Right atrium auricular region (tissue), 2 donors: Measurements from ENCODE around the gene LELP1. TPM values are rescaled to one million over a fixed set of nuclear protein-coding genes. Genes with fewer than 3 reads are reported as not detected.
"Not testable (repeated sequence)": the region's sequence is repeated elsewhere in the genome, so short reads cannot be mapped to it uniquely, and the experiment has no call there.

Source experiments
- DNase-seq: peaks from one replicate; pipeline ENCODE4 v3.0.0-alpha.2; 2019; ENCODE audit warnings: low spot score
- H3K27ac ChIP-seq, 2 donors: fragments of 200-600 bp; sonication (generic); 1 replicate in 1 of 2; 2 replicates in 1 of 2; pipeline ENCODE4 v1.5.1; 2016 to 2019
- H3K27me3 ChIP-seq, 2 donors: fragments of 200-600 bp; sonication (generic); one replicate each; pipeline versions ENCODE4 v1.5.1 to v1.6.0; 2017 to 2019
- H3K36me3 ChIP-seq: fragments of 200-600 bp; sonication (generic); one replicate; pipeline ENCODE4 v1.5.1; 2016
- H3K4me1 ChIP-seq, 2 donors: fragments of 200-600 bp; sonication (generic); one replicate each; pipeline versions ENCODE4 v1.5.1 to v1.6.0; 2017 to 2019
- H3K4me3 ChIP-seq, 2 donors: fragments of 200-600 bp; sonication (generic); 1 replicate in 1 of 2; 2 replicates in 1 of 2; pipeline ENCODE4 v1.5.1; 2017 to 2019; ENCODE audit warnings: mild to moderate bottlenecking in 1 of 2, moderate library complexity in 1 of 2
- H3K9me3 ChIP-seq, 2 donors: fragments of 200-600 bp; sonication (generic); one replicate each; pipeline ENCODE4 v1.5.1; 2019
- CTCF ChIP-seq, 2 donors: fragments of 200-600 bp; sonication (generic); IDR thresholded peaks; one replicate each; pipeline ENCODE4 v1.5.1; 2019; ENCODE audit warnings: antibody characterized with exemption in 2 of 2
- total RNA-seq, 2 donors: library from RNA; depleted of rRNA; stranded (reverse); fragments of >200 nt; gene quantifications; one replicate each; pipeline ENCODE4 v1.1.0, GENCODE V29; 2016

The LELP1 gene
- total RNA-seq = not detected

GRCh38 chr1:153203130-153203529 is at the start of gene LELP1:
Gene LELP1 (plus strand): TSS chr1:153203430. CDS start chr1:153204708, 1,278 bp downstream.
- Histone ChIP-seq H3K9me3 (no peaks in the 10 kb centered on the region), H3K4me1 (no peaks in the 10 kb centered on the region), H3K4me3 (no peak within 1 kb of the TSS), H3K27ac (no peak within 1 kb of the TSS), H3K27me3 (no peaks in the 10 kb centered on the region), H3K36me3 (no peaks in the 10 kb centered on the region)
- no peak for TF ChIP-seq CTCF (IDR thresholded peaks at IDR 0.05)
- DNase-seq = no peak

GRCh38 chr1:153155541-153155940 is 47.7 kb upstream of the LELP1 start:
- DNase-seq = no peak
- TF ChIP-seq CTCF (IDR thresholded peaks at IDR 0.05) = no peak
- H3K27ac ChIP-seq = no peak overlapping the region
- no peak overlapping the region for H3K4me3 ChIP-seq
- no peaks in the 10 kb centered on the region for H3K9me3 ChIP-seq
- no peaks in the 10 kb centered on the region for H3K4me1 ChIP-seq
- no peaks in the 10 kb centered on the region for H3K27me3 ChIP-seq
- H3K36me3 ChIP-seq = no peaks in the 10 kb centered on the region

- H3K27me3 ChIP-seq = no peaks in the 10 kb centered on the region
- H3K4me1 ChIP-seq = no peaks in the 10 kb centered on the region
- H3K9me3 ChIP-seq = no peaks in the 10 kb centered on the region
- TF ChIP-seq CTCF (IDR thresholded peaks at IDR 0.05) = no peak
- no peak overlapping the region for H3K27ac ChIP-seq
- H3K36me3 ChIP-seq = no peaks in the 10 kb centered on the region
- DNase-seq = no peak
- H3K4me3 ChIP-seq = no peak overlapping the region
Observed at GRCh38 chr1:153168686-153169085, 34.5 kb upstream of the LELP1 start.

- no peak for DNase-seq
- Histone ChIP-seq H3K36me3 (no peaks in the 10 kb centered on the region), H3K4me3 (no peak overlapping the region), H3K27ac (no peak overlapping the region), H3K4me1 (no peaks in the 10 kb centered on the region), H3K9me3 (peaks cover 0 to 7% of the 10 kb centered on the region in 2 donors), H3K27me3 (no peaks in the 10 kb centered on the region)
- TF ChIP-seq CTCF (IDR thresholded peaks at IDR 0.05) = no peak
Observed at GRCh38 chr1:153174624-153175023, 28.6 kb upstream of the LELP1 start.

- Histone ChIP-seq H3K27me3 (no peaks in the 10 kb centered on the region), H3K4me3 (no peak overlapping the region), H3K36me3 (no peaks in the 10 kb centered on the region), H3K9me3 (peaks cover 0 to 12% of the 10 kb centered on the region in 2 donors), H3K27ac (no peak overlapping the region), H3K4me1 (no peaks in the 10 kb centered on the region)
- DNase-seq = no peak
- no peak for TF ChIP-seq CTCF (IDR thresholded peaks at IDR 0.05)
Observed at GRCh38 chr1:153178922-153179321, 24.3 kb upstream of the LELP1 start.

- Histone ChIP-seq H3K4me3 (no peak overlapping the region), H3K27ac (no peak overlapping the region), H3K4me1 (no peaks in the 10 kb centered on the region), H3K36me3 (no peaks in the 10 kb centered on the region), H3K27me3 (no peaks in the 10 kb centered on the region), H3K9me3 (peaks cover 0 to 16% of the 10 kb centered on the region in 2 donors)
- TF ChIP-seq CTCF (IDR thresholded peaks at IDR 0.05) = no peak
- no peak for DNase-seq
Observed at GRCh38 chr1:153180556-153180955, 22.7 kb upstream of the LELP1 start.

- H3K36me3 ChIP-seq, H3K27ac ChIP-seq, H3K4me1 ChIP-seq, DNase-seq, H3K27me3 ChIP-seq, H3K9me3 ChIP-seq, H3K4me3 ChIP-seq: not testable (repeated sequence)
Observed at GRCh38 chr1:153188301-153188700, 14.9 kb upstream of the LELP1 start.
